ENCODE measurements around the gene LUZP4. TPM values are rescaled to one million over a fixed set of nuclear protein-coding genes. Genes with fewer than 3 reads are reported as not detected.
"Not testable (repeated sequence)": the region's sequence is repeated elsewhere in the genome, so short reads cannot be mapped to it uniquely, and the experiment has no call there.

Gene LUZP4
- total RNA-seq, 2 donors from 2014 or later: 10.1 TPM; not detected in 1

GRCh38 chrX:115339441-115340025 lies 50.0 kb downstream of the LUZP4 start:
- Histone ChIP-seq H3K27ac (no peak overlapping the region), H3K4me1 (replicated peaks) (no peaks in the 10 kb centered on the region), H3K36me3 (no peaks in the 10 kb centered on the region), H3K27me3 (replicated peaks; ENCODE audit: insufficient read depth) (no peaks in the 10 kb centered on the region), H3K9me3 (no peaks in the 10 kb centered on the region), H3K4me3 (no peak overlapping the region)
- DNase-seq (ENCODE audit: low spot score): no peak
- 55% methylated on average over 3 of the region's 3 CpGs for WGBS
- no peak for TF ChIP-seq POLR2AphosphoS5 (IDR thresholded peaks at IDR 0.05)
- no peak for TF ChIP-seq CTCF (IDR thresholded peaks at IDR 0.05)
- TF ChIP-seq POLR2A (IDR thresholded peaks at IDR 0.05): no peak
- intact Hi-C loops (cut with DNase I): no loop called here

- no peak for DNase-seq (ENCODE audit: low spot score)
- Histone ChIP-seq H3K9me3 (no peaks in the 10 kb centered on the region), H3K4me3 (no peak overlapping the region), H3K27ac (no peak overlapping the region), H3K27me3 (replicated peaks; ENCODE audit: insufficient read depth) (no peaks in the 10 kb centered on the region), H3K4me1 (replicated peaks) (no peaks in the 10 kb centered on the region), H3K36me3 (no peaks in the 10 kb centered on the region)
- TF ChIP-seq POLR2AphosphoS5 (IDR thresholded peaks at IDR 0.05) (no peak), POLR2A (IDR thresholded peaks at IDR 0.05) (no peak), CTCF (IDR thresholded peaks at IDR 0.05) (no peak)
- intact Hi-C loops (cut with DNase I): no loop called here
- 50% methylated on average over 1 of the region's 1 CpG for WGBS
Observed at GRCh38 chrX:115341421-115341820, 51.9 kb downstream of the LUZP4 start.

GRCh38 chrX:115344885-115345614 lies 55.5 kb downstream of the LUZP4 start:
- Histone ChIP-seq H3K36me3 (no peaks in the 10 kb centered on the region), H3K4me1 (replicated peaks) (no peaks in the 10 kb centered on the region), H3K4me3 (no peak overlapping the region), H3K27ac (peak overlapping the region in 1 of 2 donors; percentile 26), H3K27me3 (replicated peaks; ENCODE audit: insufficient read depth) (no peaks in the 10 kb centered on the region), H3K9me3 (no peaks in the 10 kb centered on the region)
- 13% methylated on average over 3 of the region's 3 CpGs for WGBS
- DNase-seq (ENCODE audit: low spot score): peak; percentile 50
- intact Hi-C loops (cut with DNase I): no loop called here
- TF ChIP-seq POLR2A (IDR thresholded peaks at IDR 0.05) (no peak), POLR2AphosphoS5 (IDR thresholded peaks at IDR 0.05) (peak; percentile 39)

- no peak overlapping the region for H3K27ac ChIP-seq
- no peaks in the 10 kb centered on the region for H3K36me3 ChIP-seq
- no peaks in the 10 kb centered on the region for H3K27me3 ChIP-seq (replicated peaks; ENCODE audit: insufficient read depth)
- DNase-seq (ENCODE audit: low spot score): no peak
- H3K9me3 ChIP-seq: no peaks in the 10 kb centered on the region
- no peak for TF ChIP-seq POLR2AphosphoS5 (IDR thresholded peaks at IDR 0.05)
- TF ChIP-seq POLR2A (IDR thresholded peaks at IDR 0.05): no peak
- TF ChIP-seq CTCF (IDR thresholded peaks at IDR 0.05): no peak
- H3K4me3 ChIP-seq: no peak overlapping the region
- intact Hi-C loops (cut with DNase I): no loop called here
- 45% methylated on average over 3 of the region's 3 CpGs for WGBS
- no peaks in the 10 kb centered on the region for H3K4me1 ChIP-seq (replicated peaks)
Observed at GRCh38 chrX:115345615-115346014, 56.1 kb downstream of the LUZP4 start.

- DNase-seq (ENCODE audit: low spot score); intact Hi-C loops (cut with DNase I); H3K27me3 ChIP-seq (replicated peaks; ENCODE audit: insufficient read depth); H3K9me3 ChIP-seq; H3K36me3 ChIP-seq; H3K4me1 ChIP-seq (replicated peaks); H3K27ac ChIP-seq; H3K4me3 ChIP-seq: not testable (repeated sequence)
- WGBS: 98% methylated on average over 5 of the region's 14 CpGs
Observed at GRCh38 chrX:115346738-115347137, 57.2 kb downstream of the LUZP4 start.

All from prostate gland (tissue), 2 donors.